Measurements from ENCODE around the gene CCT7.
A peak's percentile ranks its signal among the peaks of the same experiment; 100 is the strongest.

- TF ChIP-seq, protein P1, sequence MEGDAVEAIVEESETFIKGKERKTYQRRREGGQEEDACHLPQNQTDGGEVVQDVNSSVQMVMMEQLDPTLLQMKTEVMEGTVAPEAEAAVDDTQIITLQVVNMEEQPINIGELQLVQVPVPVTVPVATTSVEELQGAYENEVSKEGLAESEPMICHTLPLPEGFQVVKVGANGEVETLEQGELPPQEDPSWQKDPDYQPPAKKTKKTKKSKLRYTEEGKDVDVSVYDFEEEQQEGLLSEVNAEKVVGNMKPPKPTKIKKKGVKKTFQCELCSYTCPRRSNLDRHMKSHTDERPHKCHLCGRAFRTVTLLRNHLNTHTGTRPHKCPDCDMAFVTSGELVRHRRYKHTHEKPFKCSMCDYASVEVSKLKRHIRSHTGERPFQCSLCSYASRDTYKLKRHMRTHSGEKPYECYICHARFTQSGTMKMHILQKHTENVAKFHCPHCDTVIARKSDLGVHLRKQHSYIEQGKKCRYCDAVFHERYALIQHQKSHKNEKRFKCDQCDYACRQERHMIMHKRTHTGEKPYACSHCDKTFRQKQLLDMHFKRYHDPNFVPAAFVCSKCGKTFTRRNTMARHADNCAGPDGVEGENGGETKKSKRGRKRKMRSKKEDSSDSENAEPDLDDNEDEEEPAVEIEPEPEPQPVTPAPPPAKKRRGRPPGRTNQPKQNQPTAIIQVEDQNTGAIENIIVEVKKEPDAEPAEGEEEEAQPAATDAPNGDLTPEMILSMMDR (conservative IDR thresholded peaks at IDR 0.05; ENCODE audit: low read depth in 2 of 2) = peak; percentile 33 to 42; a peak in 3 of 4 replicates
- no peak for TF ChIP-seq CREB1 (CRISPR knock-in tag; IDR thresholded peaks at IDR 0.05; ENCODE audit: low read depth)
- no peak for TF ChIP-seq JUNB (IDR thresholded peaks at IDR 0.05; ENCODE audit: unreplicated experiment)
- TF ChIP-seq EZH2 (IDR thresholded peaks at IDR 0.05; ENCODE audit: low read depth, unreplicated experiment) = no peak
- no peak for TF ChIP-seq EZH2phosphoT487 (IDR thresholded peaks at IDR 0.05; ENCODE audit: unreplicated experiment)
- no peak for TF ChIP-seq POLR2AphosphoS5 (IDR thresholded peaks at IDR 0.05; ENCODE audit: low read depth)
Measured at GRCh38 chr2:73282924-73283544, 48.9 kb downstream of the CCT7 start.
